ENCODE measurements around the gene NSUN3. TPM values are rescaled to one million over a fixed set of nuclear protein-coding genes. Genes with fewer than 3 reads are reported as not detected.

Gene NSUN3
- polyA plus RNA-seq, 1 of the 3 experiments (the other 2 are of a cell fraction), result 2.9 TPM

- POLR2A ChIA-PET, result no interaction called here
- Histone ChIP-seq H3K36me3 (replicated peaks in 1 of 2; ENCODE audit: control insufficient read depth in 1 of 2, insufficient read depth in 2 of 2, low read length in 1 of 2) (peaks cover 5 to 32% of the 10 kb centered on the region in 2 experiments), H3K9ac (no peak overlapping the region), H3K4me1 (ENCODE audit: control insufficient read depth in 1 of 2, insufficient read depth in 2 of 2, low read depth in 1 of 2, low read length in 1 of 2) (peaks cover 0 to 2% of the 10 kb centered on the region in 2 experiments; a peak in 2 of 4 replicates), H4K20me1 (ENCODE audit: insufficient read depth) (no peaks in the 10 kb centered on the region), H3K27ac (ENCODE audit: low read depth in 2 of 2, low read length in 1 of 2) (no peak overlapping the region), H3K9me2 (no peaks in the 10 kb centered on the region), H2AFZ (ENCODE audit: low read depth) (no peak overlapping the region), H3K4me3 (ENCODE audit: low read depth in 2 of 2, low read length in 1 of 2) (no peak overlapping the region), H3K79me2 (ENCODE audit: insufficient read depth) (peaks cover 19% of the 10 kb centered on the region; the same call in 1 of the 2 replicates), H3F3A (replicated peaks; ENCODE audit: insufficient read depth) (peaks cover 24% of the 10 kb centered on the region), H3K27me3 (ENCODE audit: insufficient read depth) (no peaks in the 10 kb centered on the region), H3K9me3 (no peaks in the 10 kb centered on the region), H3K4me2 (no peak overlapping the region)
- TF ChIP-seq FOXJ3 (CRISPR knock-in tag; IDR thresholded peaks at IDR 0.05) (no peak), RXRA (IDR thresholded peaks at IDR 0.05; ENCODE audit: borderline replicate concordance, low read depth) (no peak), TCF12 (IDR thresholded peaks at IDR 0.05) (no peak), YY1 (IDR thresholded peaks at IDR 0.05; ENCODE audit: low read depth) (no peak), IRF3 (IDR thresholded peaks at IDR 0.05; ENCODE audit: low read depth, low read length) (no peak), POLR2AphosphoS5 (IDR thresholded peaks at IDR 0.05; ENCODE audit: low read depth, low read length) (no peak)
- no peak for DNase-seq
- CTCF ChIA-PET, result interaction anchor here (1.0 kb wide), 1 partner anchor 24 kb away, joined by 4 read pairs; no protein-coding TSS in a partner anchor
- 97% methylated on average over 13 of the region's 13 CpGs for WGBS (ENCODE audit: low lambda C conversion rate)
Measured at GRCh38 chr3:94061297-94061696, 1.6 kb upstream of the NSUN3 start.

GRCh38 chr3:94063496-94064119 is 747 bp downstream of the NSUN3 start:
- Histone ChIP-seq H4K20me1 (ENCODE audit: insufficient read depth) (no peaks in the 10 kb centered on the region), H3K9me3 (no peaks in the 10 kb centered on the region), H3K27me3 (ENCODE audit: insufficient read depth) (no peaks in the 10 kb centered on the region), H3K4me3 (ENCODE audit: low read depth in 2 of 2, low read length in 1 of 2) (peak overlapping the region; percentile 80 to 86), H3K27ac (ENCODE audit: low read depth in 2 of 2, low read length in 1 of 2) (peak overlapping the region; percentile 98 to 99), H3K4me1 (ENCODE audit: control insufficient read depth in 1 of 2, insufficient read depth in 2 of 2, low read depth in 1 of 2, low read length in 1 of 2) (peaks cover 0 to 2% of the 10 kb centered on the region in 2 experiments; a peak in 2 of 4 replicates), H3K36me3 (replicated peaks in 1 of 2; ENCODE audit: control insufficient read depth in 1 of 2, insufficient read depth in 2 of 2, low read length in 1 of 2) (peaks cover 19 to 31% of the 10 kb centered on the region in 2 experiments), H3K79me2 (ENCODE audit: insufficient read depth) (peaks cover 19% of the 10 kb centered on the region; the same call in 1 of the 2 replicates), H3K9me2 (no peaks in the 10 kb centered on the region), H2AFZ (ENCODE audit: low read depth) (peak overlapping the region; percentile 93), H3K9ac (peak overlapping the region; percentile 97), H3F3A (replicated peaks; ENCODE audit: insufficient read depth) (peaks cover 17% of the 10 kb centered on the region), H3K4me2 (peak overlapping the region; percentile 75)
- 8% methylated on average over 17 of the region's 17 CpGs for WGBS (ENCODE audit: low lambda C conversion rate)
- CTCF ChIA-PET, result interaction anchor here (0.7 to 1.9 kb wide), 6 partner anchors 9 to 158 kb away, joined by 3 to 6 read pairs (median 4); no protein-coding TSS in a partner anchor
- no peak for DNase-seq
- POLR2A ChIA-PET, result interaction anchor here (0.6 to 1.8 kb wide), 3 partner anchors 38 to 90 kb away, joined by 3 to 6 read pairs (median 3); partner anchors contain the start of gene PROS1
- TF ChIP-seq MXI1 (IDR thresholded peaks at IDR 0.05; ENCODE audit: low read depth, low read length) (peak; percentile 10; the same call in 1 of the 2 replicates), JUND (IDR thresholded peaks at IDR 0.05) (no peak)
